ENCODE measurements around the gene CLDN12. TPM values are rescaled to one million over a fixed set of nuclear protein-coding genes. Genes with fewer than 3 reads are reported as not detected.
A peak's percentile ranks its signal among the peaks of the same experiment; 100 is the strongest.

Gene CLDN12
- polyA plus RNA-seq, 2 of the 4 experiments (the other 2 are of a cell fraction), result 19.9 to 51.3 TPM

- TF ChIP-seq RAD21 (conservative IDR thresholded peaks at IDR 0.05 in 1 of 2, IDR thresholded peaks at IDR 0.05 in 1 of 2), result peak; percentile 27 to 43; a peak in 2 of 5 replicates
Observed at GRCh38 chr7:90412458-90413184, 9.4 kb downstream of the CLDN12 start (continued).

- no peak overlapping the region for H3K4me3 ChIP-seq
- WGBS (ENCODE audit: missing lambda C conversion rate), result 95% methylated on average over 2 of the region's 2 CpGs
- 0 out of 3 replicates have a peak, but pooled peaks cover 5% of the 10 kb centered on the region for H3K4me1 ChIP-seq
- no peaks in the 10 kb centered on the region for H3K9me3 ChIP-seq
- DNase-seq (ENCODE audit: low read depth in 1 of 2, low spot score in 1 of 2), result no peak
- no peak overlapping the region for H3K4me2 ChIP-seq
- ChIA-PET CTCF (interaction anchor here (1.0 to 1.5 kb wide), 3 partner anchors 15 to 261 kb away, joined by 3 to 5 read pairs (median 3); no protein-coding TSS in a partner anchor), POLR2A (no interaction called here)
- H3K27ac ChIP-seq, result no peak overlapping the region
- peak in 1 of 2 experiments; percentile 23; a peak in 2 of 6 replicates for ATAC-seq
- TF ChIP-seq HOXA7 (CRISPR knock-in tag; IDR thresholded peaks at IDR 0.05), result no peak
- no peak for TF ChIP-seq GATA3 (IDR thresholded peaks at IDR 0.05; ENCODE audit: borderline replicate concordance)
- no peak for TF ChIP-seq HOXB5 (CRISPR knock-in tag; IDR thresholded peaks at IDR 0.05)
- TF ChIP-seq NR3C1 (IDR thresholded peaks at IDR 0.05), result no peak
- TF ChIP-seq SREBF2 (IDR thresholded peaks at IDR 0.05), result no peak
- TF ChIP-seq JUNB (IDR thresholded peaks at IDR 0.05), result no peak
- no peak for TF ChIP-seq POLR2AphosphoS2 (conservative IDR thresholded peaks at IDR 0.05; ENCODE audit: low read length)
- no peak for TF ChIP-seq ZNF302 (CRISPR knock-in tag; IDR thresholded peaks at IDR 0.05)
- TF ChIP-seq POLR2A (IDR thresholded peaks at IDR 0.05; ENCODE audit: low read length), result no peak
- no peak for TF ChIP-seq MYC (IDR thresholded peaks at IDR 0.05; ENCODE audit: borderline replicate concordance, low read length)
- TF ChIP-seq HDAC2 (IDR thresholded peaks at IDR 0.05), result no peak
- TF ChIP-seq USF2 (IDR thresholded peaks at IDR 0.05), result no peak
- TF ChIP-seq KDM1A (IDR thresholded peaks at IDR 0.05; ENCODE audit: low read depth), result no peak
- no peak for TF ChIP-seq ELK1 (IDR thresholded peaks at IDR 0.05; ENCODE audit: low read depth, low read length)
- TF ChIP-seq ZC3H11A (IDR thresholded peaks at IDR 0.05), result no peak
- no peak for FAIRE-seq
Observed at GRCh38 chr7:90413185-90413528, 9.9 kb downstream of the CLDN12 start.

GRCh38 chr7:90421651-90422050 lies 18.4 kb downstream of the CLDN12 start:
- no peak for TF ChIP-seq MAZ (IDR thresholded peaks at IDR 0.05; ENCODE audit: borderline replicate concordance, low read depth, low read length)
- no peak for TF ChIP-seq PHF8 (IDR thresholded peaks at IDR 0.05; ENCODE audit: borderline replicate concordance, low read depth)
- TF ChIP-seq MAFK (IDR thresholded peaks at IDR 0.05; ENCODE audit: partially characterized antibody), result no peak
- TF ChIP-seq RCOR1 (IDR thresholded peaks at IDR 0.05; ENCODE audit: low read depth, low read length), result no peak
- TF ChIP-seq HDAC2 (IDR thresholded peaks at IDR 0.05), result no peak
- no peak for TF ChIP-seq JUN (IDR thresholded peaks at IDR 0.05)
- no peak for TF ChIP-seq BCL3 (IDR thresholded peaks at IDR 0.05)
- TF ChIP-seq CBX8 (IDR thresholded peaks at IDR 0.05), result no peak
- no peak for TF ChIP-seq RFX5 (IDR thresholded peaks at IDR 0.05)
- no peak for TF ChIP-seq POLR2A (IDR thresholded peaks at IDR 0.05; ENCODE audit: low read length)
- no peak for TF ChIP-seq REST (IDR thresholded peaks at IDR 0.05)
- TF ChIP-seq BHLHE40 (IDR thresholded peaks at IDR 0.05; ENCODE audit: low read depth, low read length), result no peak
- DNase-seq (ENCODE audit: low read depth in 1 of 2, low spot score in 1 of 2), result no peak
- no peak overlapping the region for H3K27ac ChIP-seq
- ChIA-PET CTCF (interaction anchor here (3.4 kb wide), 1 partner anchor 268 kb away, joined by 9 read pairs; the partner anchor contains the start of gene STEAP1), POLR2A (no interaction called here)
- no peak overlapping the region for H3K4me3 ChIP-seq
- no peak overlapping the region for H3K4me2 ChIP-seq
- no peaks in the 10 kb centered on the region for H3K9me3 ChIP-seq
- no peak for ATAC-seq
- peaks cover 6% of the 10 kb centered on the region; the same call in 2 of the 3 replicates for H3K4me1 ChIP-seq
- 62% methylated on average over 6 of the region's 6 CpGs for WGBS (ENCODE audit: missing lambda C conversion rate)
- no peak for FAIRE-seq
